ENCODE results near the gene BTK. TPM values are rescaled to one million over a fixed set of nuclear protein-coding genes. Genes with fewer than 3 reads are reported as not detected.

The BTK gene
- total RNA-seq, 1 experiment from 2014 or later: 0.37 TPM

DNA sequence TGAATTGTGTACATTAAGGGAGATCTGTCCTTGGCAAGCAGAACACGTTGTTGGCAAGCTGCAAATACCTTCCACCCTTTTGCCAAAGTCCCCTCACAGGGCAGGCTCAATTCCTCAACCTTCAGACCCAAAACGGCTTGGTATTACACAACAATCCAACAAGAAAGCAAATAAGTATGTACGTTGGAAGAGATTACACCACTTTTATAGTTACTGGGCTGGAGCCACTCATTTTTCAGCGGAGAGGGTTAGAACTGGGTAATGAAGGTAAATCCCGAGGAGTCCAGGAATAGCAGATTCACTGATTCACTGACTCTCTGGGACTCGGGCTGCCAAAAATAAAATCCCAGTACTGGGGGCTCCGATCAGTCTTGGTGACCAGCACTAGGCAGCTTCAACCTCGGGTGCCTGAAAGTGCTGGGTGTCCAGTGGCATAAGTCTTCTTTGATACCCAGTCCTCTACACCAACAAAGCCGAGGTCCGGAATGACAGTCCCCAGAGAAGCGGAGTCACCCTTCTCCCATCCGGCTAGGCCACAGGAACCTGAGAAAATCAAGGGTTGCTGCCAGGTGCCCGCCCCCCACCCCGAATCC lies 38.0 kb downstream of the BTK start:
- ChIA-PET CTCF (no interaction called here), RAD21 (ENCODE audit: low non-redundant PET in 1 of 2, low total read pairs in 2 of 2, uncharacterized antibody in 2 of 2, unreplicated experiment in 2 of 2) (no interaction called here), POLR2A (interaction anchor here (2.9 kb wide), 1 partner anchor 42 kb away, joined by 17 read pairs; the partner anchor contains the start of gene RPL36A)
- Histone ChIP-seq H3K4me3 (replicated peaks in 1 of 2; ENCODE audit: low read depth in 1 of 2, low read length in 2 of 2) (peak overlapping the region; percentile 73 to 81), H3K4me2 (ENCODE audit: low read length) (peak overlapping the region; percentile 86), H3K9ac (ENCODE audit: low read length) (peak overlapping the region; percentile 80), H4K20me1 (ENCODE audit: insufficient read depth) (no peaks in the 10 kb centered on the region), H3K9me2 (ENCODE audit: insufficient read depth) (no peaks in the 10 kb centered on the region), H2AFZ (ENCODE audit: low read depth, low read length, poor library complexity, severe bottlenecking) (no peak overlapping the region), H3K79me2 (ENCODE audit: insufficient read depth, low read length) (peaks cover 43% of the 10 kb centered on the region), H3K36me3 (ENCODE audit: control insufficient read depth in 1 of 2, insufficient read depth in 2 of 2, low read length in 2 of 2) (peaks cover 0 to 17% of the 10 kb centered on the region in 2 experiments; a peak in 2 of 4 replicates), H3K9me3 (ENCODE audit: control insufficient read depth in 1 of 2, insufficient read depth in 1 of 2, low read depth in 1 of 2, low read length in 2 of 2) (no peaks in the 10 kb centered on the region), H3K27me3 (ENCODE audit: insufficient read depth, low read length) (no peaks in the 10 kb centered on the region), H3K4me1 (ENCODE audit: control insufficient read depth in 1 of 2, insufficient read depth in 2 of 2, low read length in 2 of 2) (peaks cover 2 to 18% of the 10 kb centered on the region in 2 experiments; a peak in 2 of 4 replicates), H3K27ac (ENCODE audit: low read depth, low read length) (peak overlapping the region; percentile 63)
- intact Hi-C loops (cut with micrococcal nuclease): no loop called here
- no peak for DNase-seq (ENCODE audit: low read depth, low spot score)
- ATAC-seq: no peak
- BruUV-seq (replicated peaks): TSS peak; percentile 69
- TF ChIP-seq EZH2 (IDR thresholded peaks at IDR 0.05) (no peak), POLR2A (IDR thresholded peaks at IDR 0.05; ENCODE audit: borderline replicate concordance, extremely low read depth, insufficient read depth, insufficient read length) (no peak), CEBPB (IDR thresholded peaks at IDR 0.05; ENCODE audit: low read depth) (no peak), SRF (IDR thresholded peaks at IDR 0.05; ENCODE audit: low read depth) (no peak), CBX3 (IDR thresholded peaks at IDR 0.05; ENCODE audit: low read depth) (no peak), RAD21 (IDR thresholded peaks at IDR 0.05; ENCODE audit: low read depth) (no peak), ZFX (IDR thresholded peaks at IDR 0.05) (no peak), TCF7L2 (IDR thresholded peaks at IDR 0.05; ENCODE audit: borderline replicate concordance, extremely low read depth, insufficient read depth, insufficient read length) (no peak), ELF1 (IDR thresholded peaks at IDR 0.05; ENCODE audit: borderline replicate concordance, low read depth) (no peak), ZNF274 (IDR thresholded peaks at IDR 0.05; ENCODE audit: low read depth, low read length) (no peak), SP1 (IDR thresholded peaks at IDR 0.05; ENCODE audit: low read depth) (no peak)
- TF ChIP-seq, protein P1, sequence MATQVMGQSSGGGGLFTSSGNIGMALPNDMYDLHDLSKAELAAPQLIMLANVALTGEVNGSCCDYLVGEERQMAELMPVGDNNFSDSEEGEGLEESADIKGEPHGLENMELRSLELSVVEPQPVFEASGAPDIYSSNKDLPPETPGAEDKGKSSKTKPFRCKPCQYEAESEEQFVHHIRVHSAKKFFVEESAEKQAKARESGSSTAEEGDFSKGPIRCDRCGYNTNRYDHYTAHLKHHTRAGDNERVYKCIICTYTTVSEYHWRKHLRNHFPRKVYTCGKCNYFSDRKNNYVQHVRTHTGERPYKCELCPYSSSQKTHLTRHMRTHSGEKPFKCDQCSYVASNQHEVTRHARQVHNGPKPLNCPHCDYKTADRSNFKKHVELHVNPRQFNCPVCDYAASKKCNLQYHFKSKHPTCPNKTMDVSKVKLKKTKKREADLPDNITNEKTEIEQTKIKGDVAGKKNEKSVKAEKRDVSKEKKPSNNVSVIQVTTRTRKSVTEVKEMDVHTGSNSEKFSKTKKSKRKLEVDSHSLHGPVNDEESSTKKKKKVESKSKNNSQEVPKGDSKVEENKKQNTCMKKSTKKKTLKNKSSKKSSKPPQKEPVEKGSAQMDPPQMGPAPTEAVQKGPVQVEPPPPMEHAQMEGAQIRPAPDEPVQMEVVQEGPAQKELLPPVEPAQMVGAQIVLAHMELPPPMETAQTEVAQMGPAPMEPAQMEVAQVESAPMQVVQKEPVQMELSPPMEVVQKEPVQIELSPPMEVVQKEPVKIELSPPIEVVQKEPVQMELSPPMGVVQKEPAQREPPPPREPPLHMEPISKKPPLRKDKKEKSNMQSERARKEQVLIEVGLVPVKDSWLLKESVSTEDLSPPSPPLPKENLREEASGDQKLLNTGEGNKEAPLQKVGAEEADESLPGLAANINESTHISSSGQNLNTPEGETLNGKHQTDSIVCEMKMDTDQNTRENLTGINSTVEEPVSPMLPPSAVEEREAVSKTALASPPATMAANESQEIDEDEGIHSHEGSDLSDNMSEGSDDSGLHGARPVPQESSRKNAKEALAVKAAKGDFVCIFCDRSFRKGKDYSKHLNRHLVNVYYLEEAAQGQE (IDR thresholded peaks at IDR 0.05; ENCODE audit: low read depth): no peak
- TF ChIP-seq, protein P2, sequence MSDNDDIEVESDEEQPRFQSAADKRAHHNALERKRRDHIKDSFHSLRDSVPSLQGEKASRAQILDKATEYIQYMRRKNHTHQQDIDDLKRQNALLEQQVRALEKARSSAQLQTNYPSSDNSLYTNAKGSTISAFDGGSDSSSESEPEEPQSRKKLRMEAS (IDR thresholded peaks at IDR 0.05): no peak
- TF ChIP-seq, protein P3, sequence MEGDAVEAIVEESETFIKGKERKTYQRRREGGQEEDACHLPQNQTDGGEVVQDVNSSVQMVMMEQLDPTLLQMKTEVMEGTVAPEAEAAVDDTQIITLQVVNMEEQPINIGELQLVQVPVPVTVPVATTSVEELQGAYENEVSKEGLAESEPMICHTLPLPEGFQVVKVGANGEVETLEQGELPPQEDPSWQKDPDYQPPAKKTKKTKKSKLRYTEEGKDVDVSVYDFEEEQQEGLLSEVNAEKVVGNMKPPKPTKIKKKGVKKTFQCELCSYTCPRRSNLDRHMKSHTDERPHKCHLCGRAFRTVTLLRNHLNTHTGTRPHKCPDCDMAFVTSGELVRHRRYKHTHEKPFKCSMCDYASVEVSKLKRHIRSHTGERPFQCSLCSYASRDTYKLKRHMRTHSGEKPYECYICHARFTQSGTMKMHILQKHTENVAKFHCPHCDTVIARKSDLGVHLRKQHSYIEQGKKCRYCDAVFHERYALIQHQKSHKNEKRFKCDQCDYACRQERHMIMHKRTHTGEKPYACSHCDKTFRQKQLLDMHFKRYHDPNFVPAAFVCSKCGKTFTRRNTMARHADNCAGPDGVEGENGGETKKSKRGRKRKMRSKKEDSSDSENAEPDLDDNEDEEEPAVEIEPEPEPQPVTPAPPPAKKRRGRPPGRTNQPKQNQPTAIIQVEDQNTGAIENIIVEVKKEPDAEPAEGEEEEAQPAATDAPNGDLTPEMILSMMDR (IDR thresholded peaks at IDR 0.05 in 2 of 3, conservative IDR thresholded peaks at IDR 0.05 in 1 of 3; ENCODE audit: borderline replicate concordance in 1 of 3, insufficient read depth in 1 of 3, low read depth in 2 of 3, low read length in 2 of 3): no peak
- TF ChIP-seq, protein P4, sequence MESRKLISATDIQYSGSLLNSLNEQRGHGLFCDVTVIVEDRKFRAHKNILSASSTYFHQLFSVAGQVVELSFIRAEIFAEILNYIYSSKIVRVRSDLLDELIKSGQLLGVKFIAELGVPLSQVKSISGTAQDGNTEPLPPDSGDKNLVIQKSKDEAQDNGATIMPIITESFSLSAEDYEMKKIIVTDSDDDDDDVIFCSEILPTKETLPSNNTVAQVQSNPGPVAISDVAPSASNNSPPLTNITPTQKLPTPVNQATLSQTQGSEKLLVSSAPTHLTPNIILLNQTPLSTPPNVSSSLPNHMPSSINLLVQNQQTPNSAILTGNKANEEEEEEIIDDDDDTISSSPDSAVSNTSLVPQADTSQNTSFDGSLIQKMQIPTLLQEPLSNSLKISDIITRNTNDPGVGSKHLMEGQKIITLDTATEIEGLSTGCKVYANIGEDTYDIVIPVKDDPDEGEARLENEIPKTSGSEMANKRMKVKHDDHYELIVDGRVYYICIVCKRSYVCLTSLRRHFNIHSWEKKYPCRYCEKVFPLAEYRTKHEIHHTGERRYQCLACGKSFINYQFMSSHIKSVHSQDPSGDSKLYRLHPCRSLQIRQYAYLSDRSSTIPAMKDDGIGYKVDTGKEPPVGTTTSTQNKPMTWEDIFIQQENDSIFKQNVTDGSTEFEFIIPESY (IDR thresholded peaks at IDR 0.05; ENCODE audit: extremely low read depth, insufficient replicate concordance, low read length): no peak
